Activated naive CD8-positive, alpha-beta T cell treated with anti-CD3 and anti-CD28 coated beads, Interleukin-2, amount 50 U/mL, for 16 hours (primary cell): ENCODE results near the gene TRIM5.
"Not testable (repeated sequence)": the region's sequence is repeated elsewhere in the genome, so short reads cannot be mapped to it uniquely, and the experiment has no call there.

Experiments
- DNase-seq: peaks from one replicate; pipeline ENCODE4 v3.0.0-alpha.2; 2020; ENCODE audit warnings: low read depth, low spot score

Gene TRIM5

GRCh38 chr11:5684646-5685362, at the start of gene TRIM5:
Gene TRIM5, minus strand, starts transcription at chr11:5685074. Its CDS starts 4,897 bp downstream, at chr11:5680177.
- peak; percentile 66 for DNase-seq

- DNase-seq, result no peak
Observed at GRCh38 chr11:5727691-5728090, 42.8 kb upstream of the TRIM5 start.

- no peak for DNase-seq
Observed at GRCh38 chr11:5726351-5726750, 41.5 kb upstream of the TRIM5 start.

- DNase-seq, result no peak
Observed at GRCh38 chr11:5722622-5723021, 37.7 kb upstream of the TRIM5 start.

- no peak for DNase-seq
Observed at GRCh38 chr11:5719703-5720495, 35.0 kb upstream of the TRIM5 start.

- not testable (repeated sequence) for DNase-seq
Observed at GRCh38 chr11:5716518-5716917, 31.6 kb upstream of the TRIM5 start.

GRCh38 chr11:5713695-5714094, 28.8 kb upstream of the TRIM5 start:
- no peak for DNase-seq

- DNase-seq, result no peak
Observed at GRCh38 chr11:5712507-5712906, 27.6 kb upstream of the TRIM5 start.

- no peak for DNase-seq
Observed at GRCh38 chr11:5705688-5706087, 20.8 kb upstream of the TRIM5 start.

- DNase-seq, result no peak
Observed at GRCh38 chr11:5703741-5704536, 19.1 kb upstream of the TRIM5 start.

- no peak for DNase-seq
Observed at GRCh38 chr11:5701055-5701577, 16.2 kb upstream of the TRIM5 start.

- DNase-seq, result no peak
Observed at GRCh38 chr11:5700421-5701054, 15.7 kb upstream of the TRIM5 start.

GRCh38 chr11:5698281-5698680, 13.4 kb upstream of the TRIM5 start:
- DNase-seq, result no peak

GRCh38 chr11:5696210-5696609, 11.3 kb upstream of the TRIM5 start:
- DNase-seq, result no peak

GRCh38 chr11:5695580-5695979, 10.7 kb upstream of the TRIM5 start:
- no peak for DNase-seq

GRCh38 chr11:5694642-5695041, 9.8 kb upstream of the TRIM5 start:
- DNase-seq, result no peak

- DNase-seq, result no peak
Observed at GRCh38 chr11:5691964-5692361, 7.1 kb upstream of the TRIM5 start.

GRCh38 chr11:5691238-5691963, 6.5 kb upstream of the TRIM5 start:
- DNase-seq, result not testable (repeated sequence)

- no peak for DNase-seq
Observed at GRCh38 chr11:5690736-5691135, 5.9 kb upstream of the TRIM5 start.

GRCh38 chr11:5690216-5690615, 5.3 kb upstream of the TRIM5 start:
- DNase-seq, result no peak

GRCh38 chr11:5689551-5689983, 4.7 kb upstream of the TRIM5 start, which contains the start of gene TRIM22:
Gene TRIM22, plus strand, starts transcription at chr11:5689790. Its CDS starts 6,443 bp downstream, at chr11:5696233.
- peak; percentile 10 for DNase-seq
